Measurements from ENCODE around the gene SIX3.

SIX3 gene

GRCh38 chr2:44940732-44941464 is 604 bp upstream of the SIX3 start:
- DNase-seq = peak; percentile 51
- in situ Hi-C loops (cut with MboI; ENCODE audit: low pct_unique_long_range_greater_than_20kb, low sequenced_read_pairs) = no loop called here

GRCh38 chr2:44942304-44943030 is 965 bp downstream of the SIX3 start:
- DNase-seq = peak; percentile 62
- in situ Hi-C loops (cut with MboI; ENCODE audit: low pct_unique_long_range_greater_than_20kb, low sequenced_read_pairs) = no loop called here

GRCh38 chr2:44943031-44943692 is 1.7 kb downstream of the SIX3 start:
- in situ Hi-C loops (cut with MboI; ENCODE audit: low pct_unique_long_range_greater_than_20kb, low sequenced_read_pairs) = no loop called here
- DNase-seq = no peak

- peak; percentile 89 for DNase-seq
- in situ Hi-C loops (cut with MboI; ENCODE audit: low pct_unique_long_range_greater_than_20kb, low sequenced_read_pairs) = no loop called here
These were observed 2.2 kb downstream of the SIX3 start for GRCh38 chr2:44943693-44944101.

- in situ Hi-C loops (cut with MboI; ENCODE audit: low pct_unique_long_range_greater_than_20kb, low sequenced_read_pairs) = no loop called here
- DNase-seq = peak; percentile 49
These were observed 2.8 kb downstream of the SIX3 start for GRCh38 chr2:44944102-44944951.

GRCh38 chr2:44944952-44945612 is 3.6 kb downstream of the SIX3 start:
- in situ Hi-C loops (cut with MboI; ENCODE audit: low pct_unique_long_range_greater_than_20kb, low sequenced_read_pairs) = no loop called here
- no peak for DNase-seq

- in situ Hi-C loops (cut with MboI; ENCODE audit: low pct_unique_long_range_greater_than_20kb, low sequenced_read_pairs) = no loop called here
- DNase-seq = no peak
These were observed 4.3 kb downstream of the SIX3 start for GRCh38 chr2:44945676-44946371.

GRCh38 chr2:44946372-44947027 is 5.0 kb downstream of the SIX3 start:
- in situ Hi-C loops (cut with MboI; ENCODE audit: low pct_unique_long_range_greater_than_20kb, low sequenced_read_pairs) = no loop called here
- no peak for DNase-seq

GRCh38 chr2:44947028-44947375 is 5.5 kb downstream of the SIX3 start:
- in situ Hi-C loops (cut with MboI; ENCODE audit: low pct_unique_long_range_greater_than_20kb, low sequenced_read_pairs) = no loop called here
- no peak for DNase-seq

GRCh38 chr2:44948565-44949328 is 7.2 kb downstream of the SIX3 start:
- no peak for DNase-seq
- in situ Hi-C loops (cut with MboI; ENCODE audit: low pct_unique_long_range_greater_than_20kb, low sequenced_read_pairs) = no loop called here

GRCh38 chr2:44949329-44950151 is 8.0 kb downstream of the SIX3 start:
- in situ Hi-C loops (cut with MboI; ENCODE audit: low pct_unique_long_range_greater_than_20kb, low sequenced_read_pairs) = no loop called here
- no peak for DNase-seq

- in situ Hi-C loops (cut with MboI; ENCODE audit: low pct_unique_long_range_greater_than_20kb, low sequenced_read_pairs) = no loop called here
- no peak for DNase-seq
These were observed 9.1 kb downstream of the SIX3 start for GRCh38 chr2:44950646-44951045.

- in situ Hi-C loops (cut with MboI; ENCODE audit: low pct_unique_long_range_greater_than_20kb, low sequenced_read_pairs) = no loop called here
- DNase-seq = no peak
These were observed 9.6 kb downstream of the SIX3 start for GRCh38 chr2:44951124-44951523.

- DNase-seq = no peak
- in situ Hi-C loops (cut with MboI; ENCODE audit: low pct_unique_long_range_greater_than_20kb, low sequenced_read_pairs) = no loop called here
These were observed 10.2 kb downstream of the SIX3 start for GRCh38 chr2:44951714-44952113.

GRCh38 chr2:44952143-44952805 is 10.8 kb downstream of the SIX3 start:
- in situ Hi-C loops (cut with MboI; ENCODE audit: low pct_unique_long_range_greater_than_20kb, low sequenced_read_pairs) = no loop called here

More at GRCh38 chr2:44952143-44952805, 10.8 kb downstream of the SIX3 start:
- DNase-seq = no peak
